GM18498 (cell line): Measurements from ENCODE around the gene DOCK4.

Experiments used
- ATAC-seq: cut with Tn5 transposase; IDR thresholded peaks from one replicate; pipeline ENCODE4 v1.9.1; 2021; ENCODE audit warnings: mild to moderate bottlenecking, moderate library complexity; ENCODE audit not compliant: unreplicated experiment

The DOCK4 gene

DNA sequence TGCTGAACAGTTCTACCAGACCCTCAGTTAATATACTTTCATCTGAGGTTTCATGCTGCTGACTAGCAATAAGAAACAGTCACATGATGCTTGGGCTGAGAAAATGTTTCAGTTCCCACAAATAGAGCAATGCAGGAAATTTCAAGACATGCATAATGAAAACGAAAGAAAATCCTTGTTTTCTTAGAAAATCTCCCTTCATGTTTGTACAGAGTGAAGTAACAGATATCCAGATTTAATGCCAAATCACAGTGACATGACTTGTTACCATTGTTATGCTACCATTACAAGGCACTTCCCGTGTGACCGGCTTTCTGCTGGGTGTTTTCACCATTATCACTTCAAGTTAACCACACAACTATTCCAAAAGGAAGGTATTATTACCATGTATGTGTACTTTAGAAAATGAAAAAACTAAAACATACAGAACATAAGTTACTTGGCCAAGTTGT is 121.7 kb downstream of the DOCK4 start:
- ATAC-seq = peak; percentile 70

DNA sequence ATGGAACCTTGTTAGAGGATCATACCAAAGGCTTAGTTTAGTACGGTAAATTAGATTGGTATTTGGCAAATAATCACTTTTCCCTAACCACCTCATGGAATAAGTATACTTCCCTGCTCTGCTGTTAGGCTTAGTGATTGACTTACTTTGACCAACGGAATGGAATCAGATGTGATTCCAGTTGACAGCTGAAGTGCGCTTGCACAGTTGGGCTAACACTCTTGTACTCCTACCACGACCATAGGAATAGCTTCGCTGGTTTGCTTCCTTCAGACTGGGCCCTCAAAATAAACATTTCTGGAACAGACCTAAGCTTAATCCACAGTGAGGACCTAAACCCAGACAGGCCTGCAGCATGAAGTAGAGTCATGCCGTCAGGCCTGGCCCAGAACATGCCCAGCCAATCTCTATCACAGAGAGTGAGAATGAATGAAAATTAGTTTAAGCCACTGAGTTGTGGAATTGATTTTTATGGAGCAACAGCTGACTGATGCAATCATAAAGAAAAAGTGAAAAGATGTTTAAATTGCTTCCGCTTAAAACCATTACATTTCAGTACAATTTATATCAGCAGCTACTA is 122.3 kb downstream of the DOCK4 start:
- no peak for ATAC-seq

DNA sequence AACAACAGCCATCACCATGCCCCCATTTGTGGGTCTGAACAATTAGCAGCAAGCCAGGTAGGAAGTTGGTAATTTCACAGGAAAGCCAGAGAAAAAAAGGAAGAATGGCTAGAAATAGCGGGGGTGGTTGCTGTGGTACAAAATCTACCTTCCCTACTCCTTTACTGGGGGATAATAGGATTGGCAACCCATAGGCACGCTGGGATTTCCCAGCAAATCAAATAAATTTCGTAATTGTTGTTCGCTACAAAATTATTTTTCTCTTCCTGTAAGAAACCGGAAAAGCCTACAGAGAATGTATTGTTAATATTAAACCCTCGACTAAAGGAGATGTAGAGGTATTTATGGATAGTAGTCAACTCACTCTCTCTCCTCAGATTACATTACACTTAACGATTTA is 123.9 kb downstream of the DOCK4 start:
- ATAC-seq = no peak

DNA sequence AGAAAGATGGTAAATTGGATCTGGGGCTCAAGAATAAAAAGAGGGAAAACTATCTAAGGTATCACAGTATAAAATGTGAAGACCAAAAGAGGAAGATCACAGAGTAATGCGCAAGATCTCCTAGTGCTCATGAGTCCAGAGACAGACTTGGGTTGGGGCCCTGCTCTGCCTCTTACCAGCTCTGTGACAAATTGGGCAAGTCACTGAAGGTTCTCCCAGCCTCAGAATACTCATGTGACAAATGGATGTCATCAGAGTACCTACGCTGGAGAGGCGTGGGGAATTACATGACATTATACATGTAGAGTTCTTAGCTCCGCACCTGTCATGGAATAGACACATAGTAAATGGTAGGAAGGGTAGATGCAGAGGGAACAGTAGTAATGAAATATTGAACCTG is 124.4 kb downstream of the DOCK4 start:
- ATAC-seq = no peak

DNA sequence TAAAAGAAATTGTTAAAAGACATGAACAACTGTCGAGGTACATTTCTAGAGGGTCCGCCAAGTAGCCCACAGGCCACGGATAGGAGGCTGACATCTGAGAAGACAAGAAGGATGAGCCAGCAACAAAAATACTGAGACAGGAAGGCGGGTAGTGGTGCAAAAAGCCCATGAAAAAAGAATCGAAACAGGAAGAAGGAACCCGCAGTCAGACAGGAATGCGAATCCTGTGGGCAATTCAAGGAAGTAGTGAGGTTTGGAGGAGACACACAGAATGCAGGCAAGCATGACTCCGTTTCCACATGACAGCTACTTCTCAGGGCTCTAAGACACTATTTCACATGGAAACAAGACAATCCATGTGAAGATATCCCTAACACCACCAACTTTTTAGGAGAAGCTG is 125.2 kb downstream of the DOCK4 start:
- peak; percentile 35 for ATAC-seq

DNA sequence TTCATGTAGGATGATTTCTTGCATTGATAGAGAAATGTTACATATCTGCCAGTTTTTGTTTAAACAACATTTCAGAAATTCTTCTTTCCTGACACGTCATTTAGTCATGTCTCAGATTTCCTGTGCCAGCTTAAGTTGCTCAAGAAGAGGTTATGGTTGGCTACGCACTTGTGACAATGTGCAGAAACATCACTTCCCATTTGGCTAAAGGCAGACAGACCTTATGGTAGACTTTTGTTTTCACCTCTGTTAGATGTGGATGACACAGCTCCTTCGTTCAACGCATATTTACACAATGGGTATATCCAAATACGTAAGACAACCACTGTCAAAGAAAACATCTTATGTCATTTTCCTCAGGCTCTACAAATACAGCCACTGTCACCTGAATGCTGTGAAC is 125.8 kb downstream of the DOCK4 start:
- peak; percentile 72 for ATAC-seq

DNA sequence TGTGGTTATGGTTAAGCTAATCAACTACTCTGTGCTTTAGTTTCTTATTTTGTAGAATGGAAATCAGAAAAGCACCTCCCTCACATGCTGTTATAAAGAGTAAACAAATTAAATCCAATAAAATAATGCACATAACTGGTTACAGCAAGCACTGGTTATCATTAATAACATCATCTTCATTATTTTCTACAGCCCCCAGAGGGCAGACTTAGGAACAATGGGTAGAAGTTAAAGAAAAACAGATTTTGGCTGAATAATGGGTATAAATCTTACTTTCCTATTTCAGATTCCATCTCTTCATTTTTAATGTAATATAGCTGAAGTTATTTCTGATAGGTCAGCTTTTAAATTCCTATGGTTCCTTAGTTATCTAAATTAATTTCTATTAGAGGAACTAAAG is 126.5 kb downstream of the DOCK4 start:
- ATAC-seq = no peak

DNA sequence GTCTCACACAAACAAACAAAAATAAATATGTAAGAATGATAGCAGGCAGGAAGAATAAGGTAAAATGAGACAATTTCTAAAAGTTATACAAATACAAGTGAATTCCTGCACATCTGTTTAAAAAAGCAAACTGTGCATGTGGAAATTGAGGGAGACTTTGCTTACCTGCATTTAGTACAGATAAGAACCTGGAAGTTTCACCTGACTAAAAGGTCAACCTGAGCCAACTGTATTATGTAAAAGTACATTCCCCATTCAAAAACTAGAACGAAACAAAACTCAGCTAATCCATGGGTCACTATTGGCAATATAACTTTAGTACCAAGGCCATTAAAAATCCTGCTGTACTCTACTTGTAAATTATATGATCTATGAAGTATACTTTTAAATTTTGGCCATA is 127.1 kb downstream of the DOCK4 start:
- no peak for ATAC-seq

DNA sequence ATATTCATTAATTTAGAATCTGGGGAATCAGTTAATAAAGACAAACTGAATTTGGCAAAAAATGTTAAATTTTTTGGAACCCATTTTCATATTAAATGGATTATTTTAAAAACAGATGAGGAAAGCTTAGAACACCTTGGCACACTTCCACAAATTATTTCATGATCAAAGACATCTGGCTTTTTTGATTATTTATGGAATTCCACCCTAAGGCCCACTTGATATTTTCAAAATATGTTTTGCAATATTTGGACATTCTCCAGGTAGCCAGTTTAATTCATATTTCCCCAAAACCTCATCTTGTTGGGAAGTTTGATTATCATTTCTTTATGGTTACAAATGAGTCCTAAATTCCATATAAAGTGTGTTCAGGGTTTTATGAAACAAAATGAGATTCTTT is 129.9 kb downstream of the DOCK4 start:
- ATAC-seq = no peak

DNA sequence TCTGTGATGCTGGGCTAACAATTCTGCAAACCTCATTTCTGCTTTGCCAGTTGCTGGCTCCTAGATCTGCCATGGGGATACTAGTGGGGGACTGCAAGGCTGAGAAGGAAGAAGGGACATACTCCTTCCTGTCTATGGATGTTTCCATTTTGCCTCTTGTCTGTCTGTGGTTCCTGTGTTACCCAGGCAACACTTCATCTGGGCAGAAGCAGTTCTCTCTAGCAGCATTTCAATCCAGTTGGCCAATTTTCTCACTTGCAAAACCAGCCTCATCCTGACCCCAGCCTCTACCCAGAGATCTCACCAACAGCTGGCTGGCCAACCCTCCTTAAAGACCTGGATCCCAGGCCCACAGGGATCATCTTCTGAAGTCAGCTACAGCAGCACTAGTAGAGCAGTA is 131.7 kb downstream of the DOCK4 start:
- no peak for ATAC-seq

DNA sequence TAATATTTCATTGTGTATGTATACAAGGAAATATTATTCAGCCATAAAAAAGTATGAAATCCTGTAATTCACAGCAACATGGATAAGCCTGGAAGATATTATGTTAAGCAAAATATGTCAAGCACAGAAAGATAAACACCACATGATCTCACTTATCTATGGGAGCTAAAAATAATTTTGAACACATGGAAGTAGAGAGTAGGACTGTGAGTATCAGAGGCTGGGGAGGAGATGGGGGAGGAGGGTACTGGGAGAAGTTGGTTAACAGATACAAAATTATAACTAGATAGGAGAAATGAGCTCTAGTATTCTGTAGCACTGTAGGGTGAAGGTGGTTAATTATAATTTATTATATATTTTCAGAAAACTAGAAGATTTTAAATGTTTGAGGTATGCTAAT is 132.7 kb downstream of the DOCK4 start:
- no peak for ATAC-seq

DNA sequence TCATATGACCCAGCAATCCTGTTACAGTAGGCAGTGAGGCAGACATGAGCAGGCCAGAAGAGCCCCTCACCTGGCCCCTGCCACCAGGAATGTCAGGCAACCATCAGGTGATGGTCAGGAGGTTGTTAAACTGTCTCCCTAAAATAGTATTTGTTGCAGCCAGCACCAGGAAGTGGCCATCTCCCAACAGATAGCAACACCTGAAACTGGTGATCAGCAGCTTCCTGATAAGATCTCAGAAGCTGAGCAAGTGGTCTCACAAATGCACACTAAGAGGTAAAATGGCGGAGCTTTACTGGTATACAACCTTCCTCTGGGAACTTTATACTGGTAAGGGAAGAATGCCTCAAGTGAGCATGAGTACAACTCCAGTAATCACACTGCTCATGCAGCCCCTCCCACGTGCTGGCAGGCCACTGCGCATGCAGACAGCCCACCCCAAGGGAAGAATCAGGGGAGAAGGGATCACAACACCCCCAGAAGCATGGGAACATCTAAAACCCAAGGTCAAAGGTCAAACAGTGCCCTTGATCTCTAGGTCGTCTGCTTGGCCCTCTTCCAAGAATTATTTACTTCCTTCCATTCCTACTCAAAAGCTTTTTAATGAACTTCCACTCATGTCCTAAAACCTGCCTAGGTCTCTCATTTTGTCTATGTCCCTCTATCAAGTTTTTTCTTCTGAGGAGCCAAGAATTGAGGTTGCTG is 133.5 kb downstream of the DOCK4 start:
- ATAC-seq = no peak

DNA sequence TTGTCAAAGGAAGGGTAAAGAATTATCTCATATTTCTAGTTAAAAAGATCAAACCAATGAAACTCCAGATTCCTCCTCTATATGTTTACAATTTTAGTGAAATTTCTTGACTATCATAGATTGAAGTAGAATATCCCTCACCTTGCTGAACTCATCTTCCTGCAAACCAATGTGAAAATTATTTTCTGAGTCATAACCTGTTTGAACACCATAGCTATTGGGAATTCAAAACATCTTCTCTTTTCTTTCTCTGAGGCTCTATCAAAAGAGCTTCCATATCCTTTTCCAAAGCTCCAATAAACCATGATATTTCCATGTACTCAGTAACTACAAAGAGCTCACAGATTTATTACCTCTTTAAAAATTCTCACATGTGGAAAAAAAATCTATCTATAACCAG is 134.3 kb downstream of the DOCK4 start:
- ATAC-seq = no peak

DNA sequence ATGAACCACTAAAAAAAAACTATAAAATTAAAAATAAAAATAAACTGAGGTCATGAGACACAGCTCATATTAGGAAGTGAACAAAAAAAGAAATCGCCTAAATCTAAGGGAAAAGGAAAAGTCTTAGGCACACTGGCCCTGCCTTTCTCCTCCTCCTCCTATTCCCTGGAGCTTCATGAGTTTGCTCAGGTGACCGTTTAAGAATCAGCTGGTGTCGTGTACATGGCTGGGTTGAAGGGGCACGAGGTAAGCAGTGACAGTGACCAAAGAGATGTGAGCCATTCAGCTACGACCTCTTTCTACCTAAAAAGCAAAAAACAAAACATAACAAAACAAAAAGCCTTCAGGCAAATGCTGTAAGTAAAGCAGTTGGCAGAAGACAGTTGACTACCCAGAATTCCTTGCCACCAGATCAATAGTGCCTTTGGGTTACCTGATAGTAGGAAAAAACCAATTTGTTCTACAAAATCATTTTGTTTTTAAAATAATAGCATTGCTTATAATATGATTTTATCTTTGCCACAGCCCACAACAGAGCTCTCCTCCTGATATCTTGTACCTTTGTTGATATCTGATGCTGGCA is 135.4 kb downstream of the DOCK4 start:
- no peak for ATAC-seq

DNA sequence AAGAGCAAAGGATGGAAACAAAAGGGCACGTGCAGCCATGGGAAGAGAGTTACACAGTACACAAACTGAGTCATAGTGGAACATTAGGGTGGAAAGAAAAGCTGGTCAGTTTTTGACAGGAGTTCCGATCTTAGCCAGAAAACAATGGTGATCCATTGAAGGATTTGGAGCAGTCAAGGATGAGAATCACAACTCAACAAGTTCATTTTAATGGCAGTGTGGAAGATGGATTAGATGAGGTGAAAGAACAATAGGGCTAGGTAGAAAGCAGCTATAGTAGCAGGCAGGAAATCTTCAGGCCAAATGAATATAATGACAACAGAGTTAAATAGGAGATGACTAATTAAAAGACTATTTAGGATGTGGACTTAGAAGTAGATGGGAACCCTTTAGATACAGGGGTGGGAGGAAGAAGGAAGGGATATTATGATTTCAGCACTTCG is 136.3 kb downstream of the DOCK4 start:
- no peak for ATAC-seq

DNA sequence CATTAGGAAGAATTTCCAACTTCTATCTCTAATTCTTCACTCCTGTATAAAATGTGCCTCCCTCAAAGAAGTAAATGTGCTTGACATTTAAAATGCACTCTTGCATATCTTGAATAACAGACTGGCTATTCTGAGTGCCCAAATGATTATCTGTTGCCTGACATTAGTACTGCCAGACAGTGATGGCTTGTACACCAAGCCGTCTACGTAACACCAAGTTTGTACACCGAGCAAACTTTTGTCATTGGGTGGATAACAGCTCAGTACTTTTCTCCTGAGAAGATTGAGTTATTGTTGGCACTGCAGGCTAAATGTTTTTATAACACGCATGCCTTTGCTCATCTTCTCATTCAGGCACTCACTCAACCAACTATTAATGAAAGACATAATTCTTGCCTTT is 137.2 kb downstream of the DOCK4 start:
- ATAC-seq = no peak

DNA sequence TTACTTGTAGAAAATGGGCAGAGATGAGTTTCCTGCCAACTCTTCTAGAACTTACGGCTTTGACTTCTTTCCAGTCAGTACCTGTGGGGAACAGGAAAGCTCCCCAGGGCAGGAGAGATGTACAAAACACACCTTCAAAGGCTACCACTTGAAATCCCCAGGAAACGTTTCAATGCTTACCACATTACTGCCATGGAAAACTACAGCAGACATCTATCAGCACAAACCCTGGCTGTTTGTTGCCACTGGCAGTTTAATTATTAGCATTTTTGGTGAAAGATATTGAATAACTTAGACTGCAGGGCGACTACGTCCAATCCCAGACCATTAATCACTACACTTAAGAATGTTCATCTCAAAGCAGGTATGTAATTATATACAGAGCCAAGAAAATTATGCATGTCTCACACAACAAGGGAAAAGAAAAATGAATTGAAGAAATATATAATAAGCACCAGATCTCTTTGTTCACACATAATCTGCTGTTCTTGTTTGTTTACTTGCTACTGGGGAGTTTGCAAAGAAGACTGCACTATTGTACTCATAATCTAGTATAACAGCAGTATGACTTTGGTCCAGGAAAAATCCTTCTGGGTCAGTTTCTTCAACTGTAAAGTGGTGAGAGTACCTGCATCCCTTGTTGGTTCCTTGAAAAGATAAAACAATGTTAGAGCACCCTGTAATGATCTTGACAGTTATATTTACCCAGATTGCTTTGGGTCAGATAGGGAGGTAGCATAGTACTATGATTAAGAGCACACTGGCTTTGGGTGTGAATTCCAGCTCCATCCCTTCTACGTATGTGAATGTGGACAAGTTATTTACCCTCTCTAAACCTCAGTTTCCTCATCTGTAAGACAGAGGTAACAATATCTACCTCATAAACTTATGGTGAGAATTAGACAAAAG is 138.3 kb downstream of the DOCK4 start:
- ATAC-seq = no peak

DNA sequence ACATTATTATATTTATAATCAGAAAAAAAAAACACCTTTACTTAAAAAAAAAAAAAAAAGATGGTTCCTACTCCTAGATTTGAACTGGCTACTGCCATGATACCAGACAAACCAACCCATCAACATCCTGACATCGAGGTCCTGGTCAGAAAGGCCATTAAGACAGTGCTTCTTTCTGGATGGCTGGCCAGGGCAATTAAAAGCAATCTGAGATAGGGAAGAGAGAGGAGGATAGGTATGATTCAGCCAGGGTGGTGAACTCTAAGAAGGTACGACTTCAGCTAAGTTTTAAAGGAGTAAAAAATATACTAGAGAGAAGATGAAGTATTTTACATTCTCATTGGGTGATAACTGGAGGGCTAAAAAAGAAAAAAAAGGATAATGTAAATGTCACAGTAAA is 139.0 kb downstream of the DOCK4 start:
- no peak for ATAC-seq

DNA sequence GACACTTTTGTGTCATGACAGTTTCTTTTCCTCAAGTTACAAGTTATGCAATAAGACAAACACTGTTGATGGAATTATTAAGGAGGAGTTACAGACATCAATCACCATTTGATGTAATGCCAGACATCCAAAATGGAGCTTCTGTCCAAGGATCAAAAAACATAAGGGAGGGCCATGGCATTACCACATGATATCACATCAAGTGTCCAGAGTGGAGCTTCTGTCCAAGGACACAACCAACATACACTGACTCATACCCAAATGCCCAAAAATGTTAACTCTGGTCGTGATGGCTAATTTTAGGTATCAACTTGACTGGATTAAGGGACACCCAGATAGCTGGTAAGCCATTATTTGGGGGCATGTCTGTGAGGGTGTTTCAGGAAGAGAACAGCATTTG is 140.4 kb downstream of the DOCK4 start:
- ATAC-seq = no peak

DNA sequence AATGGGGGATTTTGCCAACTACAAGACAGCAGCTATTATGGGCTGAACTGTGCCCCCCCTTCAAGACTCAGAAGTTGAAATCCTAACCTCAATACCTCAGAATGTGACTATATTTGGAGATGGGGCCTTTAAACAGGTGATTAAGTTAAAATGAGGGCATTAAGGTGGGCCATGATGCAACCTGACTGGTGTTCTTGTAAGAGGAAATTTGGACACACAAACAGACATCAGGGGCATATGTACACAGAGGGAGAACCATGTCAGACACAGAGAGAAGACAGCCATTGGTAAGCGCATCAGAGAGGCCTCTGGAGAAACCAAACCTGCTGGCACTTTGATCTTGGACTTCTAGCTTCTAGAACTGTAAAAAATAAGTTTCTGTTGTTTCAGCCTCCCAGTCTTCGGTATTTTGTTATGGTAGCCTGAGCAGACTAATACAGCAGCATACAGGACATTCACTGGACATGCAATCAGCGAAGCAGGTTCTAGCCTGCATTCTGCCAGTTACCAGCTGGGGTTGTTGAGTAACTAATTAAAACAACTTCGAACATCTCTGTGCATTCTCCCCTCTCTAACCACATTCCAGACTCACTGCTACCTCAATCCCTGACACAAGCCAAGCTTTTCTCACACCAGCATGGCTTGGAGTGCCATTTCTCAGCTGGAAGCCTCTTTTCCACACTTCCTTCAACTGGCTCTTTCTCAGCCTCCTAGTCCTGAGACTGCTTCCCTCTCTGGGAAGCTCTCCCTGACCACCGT is 141.4 kb downstream of the DOCK4 start:
- no peak for ATAC-seq

DNA sequence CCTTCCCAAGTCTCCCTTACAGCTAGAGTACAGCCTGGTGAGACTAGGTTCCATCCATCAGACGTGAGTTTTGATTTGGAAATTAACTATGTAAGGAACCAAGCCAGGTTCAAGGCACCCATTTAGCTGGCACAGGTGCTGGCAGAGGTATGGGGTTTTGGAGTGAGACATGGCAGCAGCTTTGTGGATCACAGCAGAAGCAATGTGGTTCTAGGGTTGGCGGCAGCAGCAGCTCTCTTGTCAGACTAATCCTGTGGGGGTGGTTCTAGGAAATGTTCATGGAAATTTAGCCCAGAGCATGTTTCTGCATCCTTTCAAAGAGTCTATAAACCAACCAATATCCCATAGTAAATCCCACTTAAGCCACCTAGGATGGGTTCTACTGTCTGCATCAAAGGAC is 142.2 kb downstream of the DOCK4 start:
- no peak for ATAC-seq
